Fibroblast of skin of left quadriceps (primary cell): ENCODE measurements around the gene PLEKHA5.

ENCODE experiments used
- DNase-seq, 2 experiments: peaks; one replicate each; pipeline ENCODE4 v3.0.0-alpha.2; 2013; ENCODE audit warnings: low read depth in 2 of 2

PLEKHA5 gene

DNA sequence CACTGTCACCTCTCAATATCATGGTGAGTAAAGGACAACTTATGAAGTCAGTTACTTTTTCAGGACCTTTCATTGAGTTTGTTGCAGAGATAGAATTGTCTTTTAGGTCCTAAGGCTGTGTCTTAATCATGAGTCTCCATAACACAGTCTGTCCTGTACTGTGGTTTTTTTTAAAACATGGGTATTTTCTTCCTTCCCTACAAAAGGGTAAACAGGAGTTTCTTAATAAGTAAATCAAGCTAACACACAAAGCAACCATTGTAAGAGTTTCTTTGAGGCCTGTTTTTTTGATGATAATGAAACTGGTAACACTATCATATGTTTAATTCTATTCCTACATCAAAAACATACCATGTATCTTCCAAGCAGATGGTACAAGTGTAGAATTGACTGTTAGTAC lies 101.4 kb downstream of the PLEKHA5 start:
- DNase-seq: no peak

DNA sequence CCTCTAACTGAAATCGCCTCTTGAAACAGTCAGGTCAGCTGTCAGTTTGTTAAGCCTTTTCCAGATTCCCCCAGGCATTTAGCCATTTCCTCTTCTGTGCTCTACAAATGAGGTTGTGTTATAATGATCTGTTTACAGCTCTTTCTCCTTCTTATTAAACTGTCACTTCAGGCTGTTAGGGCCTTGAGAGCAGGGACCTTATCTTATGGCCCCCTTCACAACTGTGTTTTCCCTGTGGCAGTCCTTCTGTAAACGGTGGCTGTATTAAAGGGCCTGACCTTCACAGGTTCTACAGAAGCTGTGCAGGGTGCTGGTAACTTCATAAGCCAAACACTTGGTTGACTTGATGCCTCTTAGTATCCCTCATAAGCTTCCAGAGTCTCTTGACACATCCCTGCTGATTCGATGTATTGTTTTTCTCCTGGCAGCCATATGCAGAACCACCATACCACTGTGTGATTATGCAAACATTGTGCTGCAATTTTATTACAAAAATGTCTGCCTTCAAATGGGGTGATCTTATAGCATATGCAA lies 104.7 kb downstream of the PLEKHA5 start:
- no peak for DNase-seq

DNA sequence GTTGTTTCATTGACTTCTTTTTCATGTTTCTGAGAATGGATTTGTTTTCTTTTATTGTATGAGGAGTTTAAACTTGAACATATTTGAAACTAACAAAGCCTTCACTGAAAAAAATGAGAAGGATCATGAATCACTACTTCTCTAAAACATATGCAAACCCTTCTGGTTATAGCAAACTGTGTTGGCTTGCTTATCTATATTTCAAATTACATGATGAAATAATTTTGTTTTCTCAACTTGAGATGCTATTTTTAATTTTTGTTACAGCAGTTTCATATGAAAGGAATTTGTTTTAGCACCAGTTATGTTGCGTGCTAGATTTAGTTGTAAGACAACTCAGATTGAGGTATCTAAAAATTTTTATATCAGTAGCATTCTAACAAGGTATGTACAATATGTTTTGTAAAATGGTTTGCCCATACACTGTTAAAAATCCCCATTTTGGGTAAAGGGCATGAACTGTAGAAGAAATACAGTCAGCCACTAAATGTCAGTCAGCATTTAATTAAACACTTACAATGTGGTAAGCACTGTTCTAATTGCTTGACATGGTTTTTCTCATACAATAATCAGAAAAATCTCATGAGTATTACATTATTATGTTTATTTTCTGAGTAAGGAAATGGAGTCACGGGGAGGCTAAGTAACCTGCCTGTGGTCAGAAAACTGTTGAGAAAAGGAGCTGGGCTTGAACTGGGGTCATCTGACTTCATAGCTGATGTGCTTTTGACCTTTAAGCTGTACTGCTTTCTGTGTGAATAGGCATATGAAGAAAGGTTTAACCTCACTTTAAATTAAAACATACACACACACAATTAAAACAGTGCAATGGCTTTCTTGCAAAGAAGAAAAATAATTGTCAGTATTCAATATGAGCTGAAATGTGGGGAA lies 105.7 kb downstream of the PLEKHA5 start:
- DNase-seq: no peak

DNA sequence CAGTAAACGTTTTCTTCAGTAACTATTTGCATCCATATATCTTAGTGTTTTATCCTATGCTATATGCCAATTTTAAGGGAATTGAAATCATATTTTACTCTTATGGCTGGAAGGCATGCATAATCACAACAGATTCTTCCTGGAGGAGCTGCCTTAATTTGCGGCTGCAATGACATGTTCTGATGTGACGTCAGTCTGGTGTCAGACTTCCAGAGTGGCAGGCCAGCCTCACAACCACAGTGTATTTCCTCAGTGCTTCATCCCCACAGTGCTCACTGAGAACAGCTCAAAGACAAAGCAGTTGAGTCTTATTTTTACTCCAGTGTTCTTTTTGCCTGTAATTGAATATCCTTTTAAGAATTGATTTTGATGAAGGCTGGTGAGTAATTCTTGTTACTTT lies 107.1 kb downstream of the PLEKHA5 start:
- DNase-seq: no peak

DNA sequence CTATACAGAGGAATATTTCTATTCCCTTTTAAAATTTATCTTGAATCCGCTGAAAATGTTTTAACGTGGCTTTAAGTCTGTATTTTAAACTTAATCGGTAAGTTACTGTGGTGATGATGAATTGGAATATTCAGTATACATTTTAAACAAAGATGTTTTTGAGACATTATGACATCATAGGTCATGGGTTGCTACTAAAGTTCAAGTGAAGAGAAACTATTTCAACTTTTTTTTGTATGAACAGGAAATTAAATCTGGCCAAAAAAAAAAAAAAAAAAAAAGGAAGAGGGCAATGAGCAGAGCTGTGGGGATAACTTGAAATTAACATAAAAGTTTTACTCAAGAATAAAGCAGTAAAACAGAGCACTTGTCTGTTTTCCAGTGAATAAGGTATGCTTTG lies 109.0 kb downstream of the PLEKHA5 start:
- no peak for DNase-seq

DNA sequence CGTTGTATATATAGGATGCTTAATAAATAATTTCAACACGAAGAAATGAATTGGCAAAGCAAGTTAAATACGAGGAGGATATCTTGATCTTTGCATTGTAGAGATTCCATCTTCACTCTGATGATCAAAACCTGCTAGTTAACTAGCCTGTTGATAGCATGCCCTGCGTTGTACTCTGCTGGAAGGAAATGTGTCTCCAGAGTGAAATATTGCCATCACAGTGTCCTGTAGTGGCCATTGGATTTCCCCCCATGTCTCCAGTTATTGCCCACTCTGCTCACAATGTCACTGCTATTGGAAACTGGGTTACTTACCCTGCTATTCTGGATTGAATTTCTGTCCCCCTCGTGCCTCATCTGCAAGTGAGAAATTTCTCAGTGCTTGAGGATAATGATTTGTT lies 109.6 kb downstream of the PLEKHA5 start:
- no peak for DNase-seq

DNA sequence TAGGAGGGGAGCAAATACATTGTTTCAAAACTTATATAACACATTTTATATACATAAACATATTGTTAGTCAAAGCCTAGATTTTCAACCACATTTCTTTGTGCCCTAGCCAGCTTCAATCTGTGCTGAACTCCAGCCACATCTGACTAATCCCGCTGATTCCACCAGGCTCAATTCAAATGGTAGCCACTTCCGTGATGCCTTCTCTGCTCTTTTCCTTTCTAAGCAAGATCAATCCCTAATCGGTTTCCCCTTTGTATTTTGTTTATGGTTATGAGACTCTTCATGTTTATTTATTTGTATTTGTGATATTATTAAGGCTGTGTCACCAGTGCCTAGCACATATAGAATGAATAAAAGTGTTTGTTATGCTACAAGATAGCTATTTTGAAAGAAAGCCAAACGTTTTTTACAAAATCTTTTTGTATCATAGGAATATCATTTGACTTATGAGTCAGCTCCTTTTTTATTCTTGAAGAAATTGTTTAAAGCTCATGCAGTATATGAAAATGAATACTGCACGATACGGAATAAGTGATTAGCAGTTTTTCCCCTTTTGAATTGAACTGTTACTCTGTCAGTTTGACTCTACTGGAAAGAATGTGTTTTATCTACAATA lies 110.2 kb downstream of the PLEKHA5 start:
- no peak for DNase-seq

DNA sequence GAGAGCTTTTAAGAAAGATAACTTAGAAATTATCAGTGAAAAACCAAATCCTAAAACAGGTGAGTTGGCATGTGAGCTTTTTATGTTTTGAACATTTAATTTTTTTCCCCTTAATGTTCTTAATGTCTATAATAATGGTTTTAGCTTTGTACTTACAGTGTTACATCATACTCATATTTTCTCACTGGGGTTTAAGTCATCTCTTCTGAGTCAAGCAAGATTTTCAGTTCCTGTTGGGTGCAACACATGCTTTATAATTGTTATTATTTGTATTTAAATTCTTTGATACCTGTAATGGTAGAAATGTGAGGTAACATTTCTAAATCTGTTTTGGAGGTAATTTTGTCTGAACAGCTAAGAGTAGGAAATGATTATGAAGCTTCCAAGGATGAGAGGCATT lies 113.0 kb downstream of the PLEKHA5 start:
- no peak for DNase-seq

DNA sequence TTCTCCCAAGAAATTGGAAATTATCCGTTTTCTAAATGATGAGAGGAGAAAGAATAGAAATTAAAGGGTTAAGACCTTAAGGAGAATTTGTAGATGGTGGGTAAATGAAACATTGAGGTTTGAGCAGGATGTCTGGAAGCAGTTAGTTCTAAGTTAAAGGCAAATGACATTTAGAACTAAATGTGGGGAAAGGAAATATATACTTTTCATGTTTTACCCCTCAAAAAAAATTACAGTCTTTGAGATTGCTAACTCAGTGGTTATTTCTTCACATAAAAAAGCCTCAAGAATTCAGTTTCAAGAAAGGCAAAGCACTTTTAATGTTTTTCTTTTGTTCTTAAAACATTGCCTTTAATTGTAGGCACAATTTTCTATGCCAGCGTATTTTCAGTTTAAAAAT lies 114.0 kb downstream of the PLEKHA5 start:
- DNase-seq: no peak

DNA sequence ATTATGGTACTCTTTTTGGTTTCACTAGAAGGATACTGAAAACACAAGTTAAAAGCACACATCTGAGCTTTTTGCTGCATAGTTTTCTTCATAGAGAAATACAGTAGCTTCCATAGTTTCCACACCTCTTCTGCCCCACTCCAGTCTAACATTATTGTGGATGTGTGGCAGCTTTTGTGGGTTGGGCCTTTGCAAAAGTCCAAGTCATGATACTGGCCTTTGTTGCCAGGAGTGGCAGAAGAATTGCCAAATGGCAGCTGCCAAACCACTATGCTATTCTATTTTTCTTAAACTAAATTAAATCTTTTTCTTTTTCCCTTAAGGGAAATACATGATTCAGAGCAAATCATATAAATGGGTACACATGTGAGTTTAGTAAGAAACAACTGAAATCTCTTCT lies 114.8 kb downstream of the PLEKHA5 start:
- DNase-seq: no peak

DNA sequence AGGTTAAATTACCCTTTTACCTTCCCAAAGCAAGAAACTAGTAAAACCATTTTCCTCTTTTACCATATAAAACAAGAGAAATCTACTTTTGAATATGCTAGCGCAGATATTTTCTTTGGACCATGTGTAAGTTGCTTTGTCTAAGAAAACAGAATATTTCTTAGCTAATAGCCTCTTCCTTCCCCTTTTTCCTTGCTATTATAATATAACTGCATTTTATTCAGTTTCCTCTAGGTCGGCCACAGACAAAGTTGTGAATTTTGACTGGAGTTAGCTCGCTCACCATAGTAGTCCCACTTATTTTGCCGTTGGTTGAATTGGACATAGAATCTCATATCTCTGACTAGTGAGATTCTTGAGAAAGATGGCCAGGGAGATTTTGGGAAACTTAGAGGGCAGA lies 115.6 kb downstream of the PLEKHA5 start:
- no peak for DNase-seq

DNA sequence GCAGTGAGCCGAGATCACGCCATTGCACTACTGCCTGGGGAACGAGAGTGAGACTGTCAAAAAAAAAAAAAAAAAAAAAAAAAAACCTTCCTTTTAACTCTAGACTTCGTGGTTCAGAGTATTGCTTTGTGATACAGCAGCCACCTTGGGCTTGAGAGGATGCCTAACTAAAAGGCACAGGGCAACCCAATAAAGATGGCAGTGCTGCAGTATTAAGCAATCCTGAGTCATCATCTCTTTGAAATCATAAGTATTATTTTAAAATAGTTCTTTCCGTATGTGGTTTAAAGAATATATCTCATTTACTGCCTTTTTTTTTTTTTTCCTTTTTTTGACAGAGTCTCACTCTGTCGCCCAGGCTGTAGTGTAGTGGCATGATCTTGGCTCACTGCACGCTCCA lies 116.1 kb downstream of the PLEKHA5 start:
- no peak for DNase-seq

DNA sequence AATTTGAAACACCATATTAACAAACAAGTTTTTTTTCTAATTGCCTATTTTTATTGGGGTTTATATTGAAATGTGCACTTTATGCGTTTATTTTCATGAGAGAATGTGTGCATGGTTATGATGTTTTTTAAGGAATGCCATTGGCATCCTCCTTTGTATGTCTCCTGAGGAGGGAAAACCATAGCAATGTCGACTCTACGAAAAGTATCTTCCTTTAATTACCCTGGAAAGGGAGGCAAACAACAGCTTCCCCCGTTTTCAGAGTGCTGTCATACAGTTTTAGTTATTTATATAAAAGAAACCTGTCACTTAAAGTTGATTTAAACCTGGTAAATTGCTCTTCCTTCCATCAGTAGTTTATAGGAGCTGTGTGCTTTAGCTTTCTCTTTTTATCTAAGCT lies 117.4 kb downstream of the PLEKHA5 start:
- no peak for DNase-seq

DNA sequence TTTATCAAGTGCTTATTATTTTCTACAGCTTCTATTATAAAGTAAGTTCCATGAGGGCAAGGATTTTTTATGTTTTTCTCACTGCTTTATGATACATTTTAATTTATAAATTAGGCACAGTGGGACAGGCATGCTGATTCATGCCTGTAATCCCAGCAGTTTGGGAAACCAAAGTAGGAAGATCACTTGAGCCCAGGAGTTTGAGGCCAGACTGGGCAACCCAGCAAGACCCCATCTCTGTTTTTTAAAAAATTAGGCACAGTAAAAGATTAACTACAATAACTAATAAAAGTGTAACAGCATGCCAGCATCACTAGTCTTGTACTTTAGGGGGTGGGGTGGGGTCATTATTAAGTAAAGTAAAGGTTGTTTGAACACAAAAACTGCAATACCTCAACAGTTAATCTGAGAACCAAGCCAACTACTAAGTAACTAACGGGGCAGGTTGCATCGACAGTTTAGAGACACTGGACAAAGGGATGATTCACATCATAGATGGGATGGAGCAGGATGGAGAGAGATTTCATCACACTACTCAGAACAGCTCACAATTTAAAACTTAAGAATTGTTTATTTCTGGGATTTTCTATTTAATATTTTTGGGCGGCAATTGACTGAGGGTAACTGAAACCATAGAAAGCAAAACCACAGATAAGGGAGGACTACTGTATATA lies 119.5 kb downstream of the PLEKHA5 start:
- peak; percentile 40 to 45 for DNase-seq

DNA sequence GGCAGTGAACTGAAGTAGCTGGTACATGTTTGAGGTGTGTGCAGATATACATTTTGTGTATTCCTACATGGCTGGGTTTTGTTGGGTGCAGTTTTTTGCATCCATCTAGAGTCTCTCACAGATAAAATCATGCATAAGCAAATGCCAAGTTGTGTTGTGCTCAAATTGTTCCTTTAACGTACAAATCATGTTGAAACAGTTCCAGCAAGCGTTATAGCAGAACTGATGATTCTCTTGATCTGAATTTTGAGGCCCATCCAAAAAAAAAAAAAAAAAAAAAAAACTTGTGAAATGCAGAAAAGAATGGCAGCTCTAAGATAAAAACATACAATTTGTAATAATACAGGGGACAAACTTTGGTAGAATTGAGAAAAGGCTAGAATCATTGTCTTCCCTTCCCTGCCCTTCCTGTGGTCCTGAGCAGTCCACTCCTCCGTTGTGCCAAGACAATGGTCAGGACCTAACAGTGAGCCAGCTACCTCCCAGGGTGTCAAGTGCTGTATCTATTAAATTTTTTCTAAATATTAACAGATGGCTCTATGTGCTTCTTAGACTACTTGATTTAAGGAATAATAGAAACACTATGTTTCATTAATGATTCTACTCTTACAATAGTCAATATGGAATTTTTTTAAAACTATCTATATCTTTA lies 122.1 kb downstream of the PLEKHA5 start:
- DNase-seq: no peak

DNA sequence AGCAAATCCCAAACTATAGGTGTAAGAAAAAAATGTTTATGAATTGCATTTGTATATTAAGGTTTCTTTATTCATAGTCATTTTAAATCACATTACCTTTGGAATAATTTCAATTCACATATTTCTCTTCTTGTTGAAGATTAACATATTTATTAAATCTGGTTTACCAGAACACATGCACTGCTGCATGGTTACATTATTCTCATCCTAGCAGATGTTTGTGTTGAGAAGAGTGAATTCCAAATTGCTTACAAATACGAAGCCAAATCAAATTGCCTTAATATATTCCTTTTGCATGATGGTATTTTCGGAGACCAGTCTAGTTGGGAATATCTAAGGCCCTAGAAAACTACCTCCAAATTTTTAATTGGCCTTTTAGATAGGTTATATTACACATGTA lies 130.6 kb downstream of the PLEKHA5 start:
- no peak for DNase-seq

DNA sequence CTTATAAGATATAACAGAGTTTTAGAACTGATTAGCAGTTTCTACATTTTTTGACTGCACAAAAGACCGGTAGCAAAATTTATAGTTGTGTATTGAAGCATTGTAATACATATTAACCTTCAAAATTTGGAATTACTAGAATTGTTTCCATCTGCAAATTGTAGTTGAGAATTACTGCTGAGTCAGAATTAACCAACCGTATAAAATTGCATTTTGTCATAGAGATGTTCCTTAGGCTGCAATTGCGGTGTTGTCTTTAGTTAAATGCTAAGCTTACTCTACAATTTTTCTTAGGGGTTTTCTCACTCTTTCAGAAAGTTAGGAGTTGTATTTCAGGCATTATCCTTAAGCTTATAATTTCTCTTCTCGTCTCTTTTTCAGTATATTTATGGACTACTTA lies 132.2 kb downstream of the PLEKHA5 start:
- DNase-seq: no peak

DNA sequence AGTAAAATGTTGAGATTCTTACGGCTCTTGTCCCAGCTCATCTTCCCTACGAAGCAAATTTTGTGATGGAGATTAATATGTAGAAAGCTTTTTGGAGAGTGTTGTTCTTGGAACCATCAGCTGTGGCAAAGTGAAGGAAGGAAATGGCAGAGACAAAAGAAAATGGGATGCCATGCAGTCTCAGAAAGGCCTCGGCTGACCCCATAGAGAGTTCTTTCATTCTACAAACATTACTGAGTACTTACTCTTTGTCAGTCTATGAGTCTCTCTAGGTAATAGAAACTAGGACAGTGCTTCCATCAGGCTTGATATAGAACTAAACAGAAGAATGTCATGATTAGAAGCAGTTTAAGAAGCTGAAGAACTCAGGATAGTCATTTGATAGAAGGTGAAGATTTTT lies 134.1 kb downstream of the PLEKHA5 start:
- DNase-seq: no peak

DNA sequence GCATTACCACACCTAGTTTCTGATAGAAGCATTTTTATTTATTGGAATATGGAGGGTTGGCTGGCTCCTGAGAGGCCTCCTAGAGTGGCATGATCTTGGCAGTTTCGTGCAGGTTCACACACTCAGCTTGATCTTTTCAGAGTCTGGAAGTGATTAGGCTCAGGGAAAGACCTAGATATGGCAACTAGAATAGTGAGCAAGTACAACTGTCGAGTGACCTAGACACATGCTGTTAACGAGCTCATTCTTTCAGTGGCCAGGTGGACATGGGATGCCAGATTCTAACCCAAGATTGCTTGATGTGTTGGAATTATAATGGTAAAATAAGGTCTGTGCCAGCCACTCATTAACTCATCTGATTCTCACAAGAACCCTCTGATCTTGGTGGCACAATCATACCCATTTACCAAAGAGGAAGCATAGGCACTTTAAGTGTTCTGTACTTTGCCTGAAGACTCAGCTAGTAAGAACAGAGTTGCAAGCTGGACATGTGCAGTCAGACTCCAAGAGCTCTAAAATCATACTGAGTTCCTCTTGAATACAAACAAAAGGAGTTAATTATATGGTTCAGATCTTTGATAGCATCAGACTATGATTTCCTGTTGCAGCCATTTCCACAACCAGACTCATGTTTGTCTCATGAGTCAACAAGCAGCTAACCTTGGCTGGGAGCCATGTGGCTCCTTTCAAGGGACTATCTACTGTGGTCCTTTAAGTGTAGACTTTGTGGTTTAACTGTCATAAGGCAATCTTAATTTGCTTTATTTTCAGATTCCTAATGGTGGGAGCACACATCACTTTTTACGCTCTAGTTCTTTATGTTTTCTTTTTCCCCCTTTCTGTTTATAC lies 144.2 kb downstream of the PLEKHA5 start:
- DNase-seq: peak; percentile 98

DNA sequence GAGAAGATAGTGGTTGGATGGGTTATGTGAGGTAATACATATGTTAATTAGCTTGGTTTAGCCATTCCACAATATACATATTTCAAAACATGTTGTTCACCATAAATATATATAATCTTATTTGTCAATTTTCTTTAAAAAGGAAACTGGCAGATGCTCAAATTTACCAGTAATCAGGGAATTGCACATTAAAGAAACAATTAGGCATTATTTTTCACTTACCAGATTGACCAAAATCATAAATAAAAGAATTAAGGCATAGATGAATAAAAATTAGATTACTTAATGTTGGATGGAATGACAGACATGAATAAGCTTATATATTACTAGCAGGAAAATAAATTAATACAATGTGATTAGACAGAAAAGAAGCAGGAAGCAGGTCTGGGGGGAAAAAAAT lies 147.2 kb downstream of the PLEKHA5 start:
- no peak for DNase-seq

DNA sequence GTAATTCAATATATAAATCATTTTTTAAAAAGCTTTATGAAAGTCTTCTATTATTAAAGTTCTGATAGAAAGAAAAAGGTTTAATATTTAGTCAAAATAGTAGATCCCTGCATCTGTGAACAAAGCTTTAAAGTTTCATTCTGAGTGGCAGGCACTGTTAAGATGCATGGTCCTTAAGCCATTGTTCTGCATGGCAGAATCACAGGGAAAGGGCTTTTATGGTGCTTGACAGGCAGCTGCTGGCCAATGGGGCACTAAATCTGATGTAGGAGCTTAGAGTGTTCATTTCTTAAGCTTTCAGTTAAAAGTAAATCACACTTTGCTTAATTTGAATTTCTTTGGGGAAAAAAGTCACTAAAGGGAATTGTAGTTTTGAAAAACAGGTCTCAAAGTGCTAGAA lies 148.2 kb downstream of the PLEKHA5 start:
- DNase-seq: no peak
